Gastroesophageal sphincter (tissue), 3 donors: ENCODE measurements around the gene LIN52.

ENCODE experiments used
- CTCF ChIP-seq, 4 experiments: fragments of 200-600 bp in 2 of 4; fragments of 450-650 bp in 2 of 4; sonication (generic) in 1 of 4; IDR thresholded peaks; one replicate each; pipeline ENCODE4 v1.5.1; 2017 to 2019; ENCODE audit warnings: antibody characterized with exemption in 4 of 4, mild to moderate bottlenecking in 2 of 4, moderate library complexity in 2 of 4
- EP300 ChIP-seq: sonication (generic); formaldehyde crosslinking; IDR thresholded peaks from one replicate; pipeline ENCODE4 v1.6.1; 2017; ENCODE audit warnings: antibody characterized with exemption, mild to moderate bottlenecking
- POLR2A ChIP-seq, 2 donors: fragments of 450-650 bp; IDR thresholded peaks; one replicate each; pipeline ENCODE4 v1.6.1; 2017; ENCODE audit warnings: antibody characterized with exemption in 2 of 2, mild to moderate bottlenecking in 2 of 2, moderate library complexity in 1 of 2
- POLR2AphosphoS5 ChIP-seq: sonication (generic); formaldehyde crosslinking; IDR thresholded peaks from one replicate; pipeline ENCODE4 v1.6.1; 2017; ENCODE audit warnings: antibody characterized with exemption

- TF ChIP-seq CTCF (IDR thresholded peaks at IDR 0.05) (no peak), EP300 (no peak), POLR2A (IDR thresholded peaks at IDR 0.05) (no peak), POLR2AphosphoS5 (no peak)
Observed at GRCh38 chr14:74080820-74081460, 3.8 kb upstream of the LIN52 start.
